Heart left ventricle (tissue), 16 donors: Measurements from ENCODE around the gene CYB5R4. TPM values are rescaled to one million over a fixed set of nuclear protein-coding genes. Genes with fewer than 3 reads are reported as not detected.

Experiments used
- ATAC-seq, 4 donors: fragments of 200-7000 bp; cut with Tn5 transposase; one replicate each; pipeline ENCODE4 v1.9.1; 2020 to 2022; ENCODE audit warnings: moderate library complexity in 4 of 4, mild to moderate bottlenecking in 3 of 4, moderate number of reproducible peaks in 1 of 4
- DNase-seq, 5 donors: peaks; one replicate each; pipeline ENCODE4 v3.0.0-alpha.2; 2020
- H3K27ac ChIP-seq, 12 donors: fragments of 200-600 bp; sonication (generic) in 4 of 12; one replicate each; pipeline versions ENCODE4 v1.5.0 to v1.8.0; 2016 to 2022; ENCODE audit warnings: mild to moderate bottlenecking in 2 of 12
- H3K27me3 ChIP-seq, 9 donors: fragments of 200-600 bp; sonication (generic) in 2 of 9; one replicate each; pipeline versions ENCODE4 v1.5.1 to v1.8.0; 2016 to 2022; ENCODE audit warnings: mild to moderate bottlenecking in 3 of 9
- H3K36me3 ChIP-seq, 9 donors: fragments of 200-600 bp; sonication (generic) in 2 of 9; one replicate each; pipeline versions ENCODE4 v1.5.0 to v1.8.0; 2018 to 2022; ENCODE audit warnings: mild to moderate bottlenecking in 2 of 9
- H3K4me1 ChIP-seq, 12 donors: fragments of 200-600 bp; sonication (generic) in 4 of 12; one replicate each; pipeline versions ENCODE4 v1.5.0 to v1.8.0; 2016 to 2022; ENCODE audit warnings: mild to moderate bottlenecking in 3 of 12
- H3K4me3 ChIP-seq, 12 donors: fragments of 200-600 bp; sonication (generic) in 4 of 12; one replicate each; pipeline versions ENCODE4 v1.5.0 to v1.8.0; 2017 to 2022; ENCODE audit warnings: mild to moderate bottlenecking in 9 of 12, moderate library complexity in 4 of 12
- H3K9me3 ChIP-seq, 12 donors: fragments of 200-600 bp; sonication (generic) in 4 of 12; one replicate each; pipeline versions ENCODE4 v1.5.0 to v1.8.0; 2016 to 2022; ENCODE audit warnings: mild to moderate bottlenecking in 1 of 12
- POLR2A ChIP-seq, 2 donors: fragments of 450-650 bp; IDR thresholded peaks; one replicate each; pipeline ENCODE4 v1.6.1; 2017; ENCODE audit warnings: antibody characterized with exemption in 2 of 2, mild to moderate bottlenecking in 2 of 2, moderate library complexity in 2 of 2
- WGBS, 4 donors: extraction: QIAGEN DNeasy Blood & Tissue Kit in 2 of 4; methylation state at CpG; one replicate each; pipeline versions ENCODE4 v1.1.5 to v1.1.7; 2013 to 2018; 5-methylcytosine and 5-hydroxymethylcytosine counted together
- intact Hi-C, 10 donors: fragments of 100-400 bp; cut with DNase I; formaldehyde crosslinking; loops; one replicate each; pipeline versions ENCODE4 v1.11.1 to v1.14.2; 2022
- polyA plus RNA-seq, 2 donors: library from polyadenylated mRNA; stranded (reverse); fragments of 200-250 nt; gene quantifications; one replicate each; pipeline ENCODE4 v1.2.3, GENCODE V29; 2013
- total RNA-seq, 9 donors: library from RNA; depleted of rRNA in 2 of 9; stranded (reverse); fragments of >200 nt in 2 of 9; fragmentation: NEBNext Ultra II Directional in 3 of 9; extraction: Animal tissue kit (Norgen Biotek cat#: 25700) in 3 of 9; gene quantifications; one replicate each; pipeline versions ENCODE4 v1.1.0 to v1.2.4, GENCODE V29; 2016 to 2023
- TF ChIP-seq, protein P1 (sequence below), 12 donors: fragments of 200-600 bp; sonication (generic) in 4 of 12; IDR thresholded peaks; one replicate each; pipeline versions ENCODE4 v1.5.0 to v1.8.0; 2018 to 2022; ENCODE audit warnings: antibody characterized with exemption in 12 of 12, mild to moderate bottlenecking in 5 of 12
- donor health status: ischemic (EF 13 %, LVEDD 7.1; RV severe dilation, severe dysfunction).
- donor health status: healthy with polysubstance abuse.
- donor health status: DM: no; HTN: yes; CAD: no.
- donor health status: DM: no; HTN: no; CAD: no.
- donor health status: ischemic (EF 25% LVEDD 6.9; RV normal size, moderate dysfunction).
- donor health status: ischemic (EF 25% LVEDD 5.7; RV mildly dilated, moderate dysfunction).
- donor health status: healthy.
- donor health status: DM: yes; HTN: yes; CAD: no.
- donor health status: ischemic (EF 35%, LVEDD 5.7; RV mildly dilated, moderate dysfunction).
- donor health status: nonischemic (EF 11% LVEDD 7.7; RV severe dilation, severe dysfunction).
- donor health status: DM: yes; HTN: yes; CAD: no.
- donor health status: PGD.
- donor health status: ischemic (EF 29% LVEDD 5.4; RV normal size, mild dysfunction).
- donor health status: nonischemic (EF 23%, LVEDD 6.1; RV moderate dilation, normal function).

The CYB5R4 gene
- total and polyA plus RNA-seq, 11 donors: 1.3 to 29.0 (median 15.6) TPM

DNA sequence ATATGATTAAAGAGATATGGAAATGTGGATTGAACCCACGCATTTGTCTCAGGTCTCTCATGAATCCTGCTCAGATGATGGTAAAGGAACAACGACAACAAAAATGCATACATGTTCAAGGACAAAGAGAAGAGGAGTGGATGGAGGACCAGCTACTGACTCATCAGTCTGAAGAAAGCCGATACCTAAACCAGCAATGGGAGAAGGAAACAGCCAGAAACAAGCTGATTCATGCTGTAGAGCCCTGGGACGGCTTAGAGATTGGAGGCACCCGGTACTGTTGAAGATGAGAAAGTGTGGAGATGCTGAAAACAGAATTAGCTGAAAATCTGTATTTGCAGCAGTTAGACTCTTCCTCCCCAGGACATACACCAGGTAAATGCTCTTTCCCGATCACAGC lies 20.8 kb upstream of the CYB5R4 start:
- intact Hi-C loops: no loop called here
- peaks cover 0 to 16% (median 3%) of the 10 kb centered on the region in 12 donors for H3K9me3 ChIP-seq
- ATAC-seq (no peak), DNase-seq (no peak)
- H3K27me3 ChIP-seq: peaks cover 0 to 4% (median 0%) of the 10 kb centered on the region in 9 donors
- WGBS, 4 donors: 76 to 84% (median 83%) methylated on average over 6 of the region's 6 CpGs
- no peak overlapping the region for H3K27ac ChIP-seq
- no peaks in the 10 kb centered on the region for H3K4me1 ChIP-seq
- no peak for TF ChIP-seq POLR2A (IDR thresholded peaks at IDR 0.05)
- TF ChIP-seq, protein P1, sequence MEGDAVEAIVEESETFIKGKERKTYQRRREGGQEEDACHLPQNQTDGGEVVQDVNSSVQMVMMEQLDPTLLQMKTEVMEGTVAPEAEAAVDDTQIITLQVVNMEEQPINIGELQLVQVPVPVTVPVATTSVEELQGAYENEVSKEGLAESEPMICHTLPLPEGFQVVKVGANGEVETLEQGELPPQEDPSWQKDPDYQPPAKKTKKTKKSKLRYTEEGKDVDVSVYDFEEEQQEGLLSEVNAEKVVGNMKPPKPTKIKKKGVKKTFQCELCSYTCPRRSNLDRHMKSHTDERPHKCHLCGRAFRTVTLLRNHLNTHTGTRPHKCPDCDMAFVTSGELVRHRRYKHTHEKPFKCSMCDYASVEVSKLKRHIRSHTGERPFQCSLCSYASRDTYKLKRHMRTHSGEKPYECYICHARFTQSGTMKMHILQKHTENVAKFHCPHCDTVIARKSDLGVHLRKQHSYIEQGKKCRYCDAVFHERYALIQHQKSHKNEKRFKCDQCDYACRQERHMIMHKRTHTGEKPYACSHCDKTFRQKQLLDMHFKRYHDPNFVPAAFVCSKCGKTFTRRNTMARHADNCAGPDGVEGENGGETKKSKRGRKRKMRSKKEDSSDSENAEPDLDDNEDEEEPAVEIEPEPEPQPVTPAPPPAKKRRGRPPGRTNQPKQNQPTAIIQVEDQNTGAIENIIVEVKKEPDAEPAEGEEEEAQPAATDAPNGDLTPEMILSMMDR (IDR thresholded peaks at IDR 0.05): no peak
- H3K36me3 ChIP-seq: no peaks in the 10 kb centered on the region
- no peak overlapping the region for H3K4me3 ChIP-seq

DNA sequence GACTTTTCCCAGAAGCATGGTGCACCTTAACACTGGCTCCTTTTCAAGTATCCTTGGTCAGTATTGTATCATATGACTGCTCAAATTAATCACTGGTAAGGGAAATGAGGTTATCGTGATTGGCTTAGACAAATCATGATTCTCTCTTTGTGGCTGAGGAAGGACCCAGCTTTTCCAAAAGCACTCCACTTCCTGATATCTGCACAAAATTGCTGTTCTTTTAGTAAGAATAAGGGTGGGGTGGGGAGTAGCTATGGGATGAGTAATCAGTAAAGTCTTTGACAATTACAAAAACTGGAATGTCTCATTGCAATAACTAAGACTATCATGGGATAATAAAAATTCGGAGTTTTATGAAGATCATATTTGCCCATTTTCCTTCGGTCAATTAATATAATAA lies 15.3 kb upstream of the CYB5R4 start:
- peaks cover 0 to 9% (median 0%) of the 10 kb centered on the region in 9 donors for H3K27me3 ChIP-seq
- H3K36me3 ChIP-seq: no peaks in the 10 kb centered on the region
- peaks cover 0 to 12% (median 3%) of the 10 kb centered on the region in 12 donors for H3K9me3 ChIP-seq
- ATAC-seq: no peak
- TF ChIP-seq, protein P1 (IDR thresholded peaks at IDR 0.05): no peak
- TF ChIP-seq POLR2A (IDR thresholded peaks at IDR 0.05): no peak
- DNase-seq: no peak
- WGBS, 4 donors: 81 to 89% (median 86%) methylated on average over 3 of the region's 3 CpGs
- intact Hi-C loops: no loop called here
- no peak overlapping the region for H3K4me3 ChIP-seq
- no peak overlapping the region for H3K27ac ChIP-seq
- H3K4me1 ChIP-seq: no peaks in the 10 kb centered on the region

DNA sequence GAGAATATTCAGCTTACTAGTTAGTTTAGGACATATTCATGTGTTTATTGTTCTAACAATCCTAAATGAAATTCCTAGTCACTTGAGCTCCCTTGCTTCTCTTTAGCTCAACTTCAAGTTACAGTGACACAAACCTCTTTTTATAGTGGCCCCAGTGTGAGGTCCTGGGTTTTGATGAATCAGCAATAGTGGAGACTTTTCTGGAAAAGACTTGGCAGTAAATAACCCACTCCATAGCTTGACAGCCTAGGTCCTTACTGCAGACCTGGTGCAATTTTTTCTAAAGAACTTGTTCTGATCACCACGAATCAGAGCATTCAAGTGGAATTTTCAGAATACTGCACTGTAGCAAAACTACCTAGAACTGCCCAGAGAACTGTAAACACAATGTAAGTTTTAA lies 13.2 kb upstream of the CYB5R4 start:
- Histone ChIP-seq H3K4me1 (no peaks in the 10 kb centered on the region), H3K36me3 (no peaks in the 10 kb centered on the region), H3K4me3 (no peak overlapping the region), H3K27ac (no peak overlapping the region), H3K27me3 (peaks cover 0 to 24% (median 2%) of the 10 kb centered on the region in 9 donors), H3K9me3 (peaks cover 0 to 7% (median 1%) of the 10 kb centered on the region in 12 donors)
- 43 to 62% (median 52%) methylated on average over 1 of the region's 1 CpG for WGBS, 4 donors
- ATAC-seq: no peak
- TF ChIP-seq POLR2A (IDR thresholded peaks at IDR 0.05): no peak
- TF ChIP-seq, protein P1 (IDR thresholded peaks at IDR 0.05): no peak
- intact Hi-C loops: no loop called here
- DNase-seq: no peak

DNA sequence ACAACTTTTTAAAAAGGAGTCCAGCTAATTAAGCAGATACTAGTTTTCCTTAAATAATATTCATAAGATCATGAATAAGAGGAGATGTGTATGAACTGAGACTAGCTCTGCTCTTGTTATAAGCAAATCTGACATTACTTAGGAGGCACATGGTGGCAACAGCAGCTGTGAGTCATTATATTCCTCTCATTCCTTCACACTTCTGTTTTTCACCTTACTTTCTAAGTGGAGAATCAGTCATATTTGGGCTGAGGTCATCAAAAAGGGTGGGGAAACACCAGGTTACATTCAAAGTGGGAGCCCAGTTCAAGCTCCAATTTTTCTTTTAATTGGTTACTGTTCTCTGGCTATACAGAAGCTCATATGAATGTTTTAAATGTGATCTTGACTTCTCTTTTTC lies 12.3 kb upstream of the CYB5R4 start:
- TF ChIP-seq POLR2A (IDR thresholded peaks at IDR 0.05): no peak
- TF ChIP-seq, protein P1 (IDR thresholded peaks at IDR 0.05): no peak
- Histone ChIP-seq H3K36me3 (no peaks in the 10 kb centered on the region), H3K4me3 (no peak overlapping the region), H3K27ac (no peak overlapping the region), H3K9me3 (no peaks in the 10 kb centered on the region), H3K27me3 (peaks cover 0 to 33% (median 8%) of the 10 kb centered on the region in 9 donors), H3K4me1 (no peaks in the 10 kb centered on the region)
- no peak for ATAC-seq
- intact Hi-C loops: no loop called here
- DNase-seq: no peak
